ENCODE data around the gene RAF1.
A peak's percentile ranks its signal among the peaks of the same experiment; 100 is the strongest.
"Not testable (repeated sequence)": the region's sequence is repeated elsewhere in the genome, so short reads cannot be mapped to it uniquely, and the experiment has no call there.

The RAF1 gene

DNA sequence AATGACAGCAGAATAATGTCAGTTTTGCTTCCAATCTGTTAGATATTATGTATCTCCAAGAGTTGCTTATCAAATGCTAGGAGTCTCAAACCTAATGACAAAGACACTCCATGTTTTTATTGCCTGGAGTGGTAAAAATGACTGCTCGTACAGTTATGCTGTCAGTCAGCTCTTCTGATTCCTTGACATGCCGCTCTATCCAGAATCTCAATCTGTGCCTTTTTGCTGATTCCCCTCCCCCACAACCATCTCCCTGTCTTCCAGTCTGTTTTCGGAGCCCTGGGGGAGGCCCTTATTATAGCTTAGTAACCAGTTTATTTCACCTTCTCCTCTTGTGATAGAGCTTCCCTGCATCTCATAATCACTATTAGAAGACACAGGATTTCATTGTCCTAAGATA, 104.4 kb downstream of the RAF1 start:
- no peak for DNase-seq (ENCODE audit: insufficient read length, low spot score)
- no peak for FAIRE-seq
- no peak for TF ChIP-seq POLR2A (IDR thresholded peaks at IDR 0.05; ENCODE audit: low read depth, low read length)

DNA sequence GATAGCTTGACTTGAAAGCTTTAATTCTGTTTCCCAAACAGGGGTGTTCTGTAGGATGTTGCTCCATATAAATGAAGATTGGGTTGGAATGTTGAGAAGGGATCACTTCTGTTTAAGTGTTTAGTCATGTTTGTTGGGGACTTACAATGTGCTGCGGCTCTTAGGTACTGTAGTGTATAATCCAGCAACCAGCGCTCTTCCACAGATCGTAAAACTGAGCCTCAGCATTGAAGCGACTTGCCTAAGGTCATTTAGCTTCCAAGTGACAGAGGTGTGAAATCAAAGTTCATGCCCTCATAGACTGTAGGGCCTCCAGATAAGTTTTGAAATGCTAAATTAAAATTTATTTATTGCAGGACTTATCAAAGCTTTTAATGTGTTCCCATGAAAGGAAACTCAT, 105.2 kb downstream of the RAF1 start:
- no peak for DNase-seq (ENCODE audit: insufficient read length, low spot score)
- no peak for FAIRE-seq
- no peak for TF ChIP-seq POLR2A (IDR thresholded peaks at IDR 0.05; ENCODE audit: low read depth, low read length)

DNA sequence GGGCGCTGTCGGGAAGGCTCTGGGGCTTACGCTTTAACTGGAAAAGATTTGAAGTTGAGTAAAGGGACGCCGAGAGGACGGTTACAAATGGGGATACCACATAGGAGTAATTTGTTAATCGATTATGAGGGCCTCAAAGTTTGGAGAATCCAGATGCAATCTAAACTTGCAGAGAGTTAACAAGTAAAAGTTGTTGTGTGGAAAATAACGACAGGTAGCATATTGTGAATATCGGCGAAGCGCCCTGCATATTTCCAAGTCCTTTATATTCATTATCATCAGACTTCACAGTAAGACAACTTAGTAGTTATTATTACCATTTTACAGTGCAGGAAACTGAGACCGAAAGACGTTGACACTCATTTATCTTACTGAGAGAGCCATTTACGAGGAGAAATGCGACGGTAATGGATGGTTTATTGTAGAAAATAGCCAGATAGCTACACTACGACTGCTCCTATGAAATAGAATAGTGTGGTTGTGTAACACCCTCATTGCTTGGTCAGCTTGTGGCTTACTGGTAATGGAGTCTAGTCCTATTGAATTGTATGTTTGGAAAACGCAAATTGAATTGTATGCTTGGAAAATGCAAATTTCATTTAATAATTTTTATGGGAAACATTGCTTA, 106.3 kb downstream of the RAF1 start:
- no peak for DNase-seq (ENCODE audit: insufficient read length, low spot score)
- TF ChIP-seq POLR2A (IDR thresholded peaks at IDR 0.05; ENCODE audit: low read depth, low read length), result no peak
- peak; percentile 65 for FAIRE-seq

DNA sequence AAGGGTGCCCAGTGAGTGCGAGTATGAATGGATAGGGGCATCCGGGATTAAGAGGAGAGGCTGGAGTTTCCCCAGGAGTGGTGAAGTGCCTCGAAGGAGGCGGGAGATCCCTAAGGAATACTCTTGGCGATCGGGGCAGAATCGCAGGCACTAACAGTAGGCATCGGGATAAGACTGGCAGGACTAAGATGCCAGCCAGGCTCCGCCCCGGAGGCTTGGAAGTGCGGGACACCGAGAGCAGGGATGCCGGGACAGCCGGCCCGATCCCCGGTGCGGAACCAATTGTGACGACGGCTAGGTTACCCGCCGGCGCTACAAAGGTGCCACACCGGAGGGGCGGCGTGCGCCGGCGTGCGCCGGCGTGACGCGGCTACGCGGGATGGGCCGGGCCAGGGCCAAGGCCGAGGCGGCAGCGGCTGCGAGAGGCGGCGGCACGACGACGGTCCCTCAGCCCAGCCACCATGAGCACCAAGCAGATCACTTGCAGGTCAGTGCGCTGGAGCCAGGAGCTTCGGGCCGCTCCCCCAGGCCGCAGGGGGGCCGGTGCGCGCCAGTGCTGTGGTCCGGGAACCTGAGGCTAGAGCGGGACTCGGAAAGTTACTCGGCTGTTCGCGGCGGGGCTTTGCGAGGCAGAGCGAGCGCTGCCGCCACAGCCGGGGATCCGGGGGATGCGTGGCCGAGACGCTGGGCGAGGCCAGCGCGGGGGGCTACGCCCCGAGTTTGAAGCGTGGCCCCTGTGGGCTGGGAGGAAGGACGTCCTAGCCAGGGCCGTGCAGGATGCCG, 107.0 kb downstream of the RAF1 start, which contains the start of gene MKRN2:
Gene MKRN2, plus strand, starts transcription at position 398 of the 783 bp plus-strand sequence. Its CDS starts 64 bp downstream, at position 462.
- FAIRE-seq, result peak; percentile 15
- TF ChIP-seq POLR2A (IDR thresholded peaks at IDR 0.05; ENCODE audit: low read depth, low read length), result peak; percentile 99
- DNase-seq (ENCODE audit: insufficient read length, low spot score), result peak; percentile 80

DNA sequence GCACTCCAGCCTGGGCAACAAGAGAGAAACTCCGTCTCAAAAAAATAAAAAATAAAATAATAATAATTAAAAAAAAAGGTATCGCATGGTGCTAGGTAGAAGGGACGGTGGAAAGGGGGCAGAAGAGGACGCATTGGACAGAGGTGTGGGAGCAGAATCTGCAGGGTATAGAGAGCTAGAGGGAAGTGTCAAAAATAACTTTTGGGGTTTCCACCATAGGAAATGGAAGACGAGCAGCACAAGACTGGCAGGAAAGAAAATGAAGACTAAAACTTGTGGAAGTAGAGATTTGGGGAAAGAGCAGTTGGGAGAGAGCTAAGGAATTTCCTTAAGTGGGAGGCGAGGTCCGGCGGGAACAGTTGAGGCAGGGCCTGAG, 107.6 kb downstream of the RAF1 start:
- DNase-seq (ENCODE audit: insufficient read length, low spot score), result no peak
- TF ChIP-seq POLR2A (IDR thresholded peaks at IDR 0.05; ENCODE audit: low read depth, low read length), result no peak
- FAIRE-seq, result no peak

DNA sequence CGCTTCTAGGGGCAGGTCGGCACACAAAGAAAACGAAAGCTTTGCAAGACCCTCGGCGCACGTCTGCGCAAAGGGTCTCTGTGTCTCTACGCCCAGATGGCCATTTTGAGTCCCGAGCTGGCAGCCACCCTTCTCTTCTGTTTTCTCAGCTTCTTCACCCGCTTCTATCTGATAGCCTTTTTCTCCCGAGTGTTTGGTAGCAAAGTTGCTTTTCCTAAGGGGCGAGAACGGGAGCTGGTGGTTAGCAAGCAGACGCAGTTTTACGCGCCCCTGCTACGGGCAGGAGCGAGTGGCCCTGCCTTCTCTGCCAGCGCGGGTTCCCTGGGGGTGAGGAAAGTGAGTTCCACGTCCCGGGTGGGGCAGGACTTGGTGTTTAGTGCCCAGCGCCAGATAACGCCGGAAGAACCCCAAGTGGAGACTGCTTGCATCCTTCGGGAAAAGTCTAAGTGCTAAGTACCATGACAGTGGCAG, 110.0 kb downstream of the RAF1 start:
- FAIRE-seq, result no peak
- DNase-seq (ENCODE audit: insufficient read length, low spot score), result no peak
- no peak for TF ChIP-seq POLR2A (IDR thresholded peaks at IDR 0.05; ENCODE audit: low read depth, low read length)

DNA sequence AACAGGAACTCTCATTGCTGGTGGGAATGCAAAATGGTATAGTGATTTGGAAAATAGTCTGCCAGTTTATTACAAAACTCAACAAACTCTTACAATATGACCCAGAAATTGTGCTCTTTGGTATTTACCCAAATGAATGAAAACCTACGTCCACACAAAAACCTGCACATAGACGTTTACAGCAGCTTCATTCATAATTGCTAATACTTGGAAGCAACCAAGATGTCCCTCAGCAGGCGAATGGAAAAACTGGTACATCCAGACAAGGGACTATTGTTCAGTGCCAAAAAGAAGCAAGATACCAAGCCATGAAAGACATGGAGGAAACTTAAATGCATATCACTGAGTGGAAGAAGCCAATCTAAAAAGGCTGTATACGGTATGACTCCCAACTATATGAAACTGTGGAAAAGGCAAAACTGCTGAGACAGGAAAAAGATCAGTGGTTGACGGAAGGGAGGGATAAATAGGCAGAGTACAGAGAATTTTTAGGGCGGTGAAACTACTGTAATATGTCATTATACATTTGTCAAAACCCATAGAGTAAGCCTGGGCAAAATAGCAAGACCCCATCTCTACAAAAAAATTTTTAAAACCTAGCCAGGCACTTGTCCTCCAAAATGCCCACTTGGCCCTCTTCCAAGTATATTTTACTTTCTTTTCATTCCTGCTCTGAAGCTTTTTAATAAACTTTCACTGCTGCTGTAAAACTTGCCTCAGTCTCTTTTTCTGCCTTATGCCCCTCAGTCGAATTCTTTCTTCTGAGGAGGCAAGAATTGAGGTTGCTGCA, 113.8 kb downstream of the RAF1 start:
- FAIRE-seq, result no peak
- no peak for TF ChIP-seq POLR2A (IDR thresholded peaks at IDR 0.05; ENCODE audit: low read depth, low read length)
- no peak for DNase-seq (ENCODE audit: insufficient read length, low spot score)

DNA sequence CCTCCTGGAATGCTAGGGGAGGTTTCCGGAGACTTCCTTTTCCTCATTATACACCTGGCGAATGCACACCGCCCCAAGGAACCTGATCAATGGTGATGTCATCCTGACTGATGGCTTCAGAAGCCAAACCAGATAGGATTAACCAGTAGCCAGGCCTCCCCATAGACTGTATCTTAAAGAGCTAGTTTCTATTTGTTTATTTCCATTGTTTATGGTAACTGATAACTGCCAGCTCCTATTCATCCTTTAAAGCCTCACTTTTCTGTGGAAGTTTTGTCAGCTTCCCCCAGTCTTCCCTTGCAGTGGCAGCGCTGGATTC, 118.5 kb downstream of the RAF1 start, which contains the start of gene MKRN2OS:
Gene MKRN2OS, minus strand, starts transcription at position 27 of the 319 bp plus-strand sequence. CDS start 35 bp downstream, outside the sequence.
- FAIRE-seq (no peak), DNase-seq (ENCODE audit: insufficient read length, low spot score) (no peak)
- TF ChIP-seq POLR2A (IDR thresholded peaks at IDR 0.05; ENCODE audit: low read depth, low read length), result no peak

DNA sequence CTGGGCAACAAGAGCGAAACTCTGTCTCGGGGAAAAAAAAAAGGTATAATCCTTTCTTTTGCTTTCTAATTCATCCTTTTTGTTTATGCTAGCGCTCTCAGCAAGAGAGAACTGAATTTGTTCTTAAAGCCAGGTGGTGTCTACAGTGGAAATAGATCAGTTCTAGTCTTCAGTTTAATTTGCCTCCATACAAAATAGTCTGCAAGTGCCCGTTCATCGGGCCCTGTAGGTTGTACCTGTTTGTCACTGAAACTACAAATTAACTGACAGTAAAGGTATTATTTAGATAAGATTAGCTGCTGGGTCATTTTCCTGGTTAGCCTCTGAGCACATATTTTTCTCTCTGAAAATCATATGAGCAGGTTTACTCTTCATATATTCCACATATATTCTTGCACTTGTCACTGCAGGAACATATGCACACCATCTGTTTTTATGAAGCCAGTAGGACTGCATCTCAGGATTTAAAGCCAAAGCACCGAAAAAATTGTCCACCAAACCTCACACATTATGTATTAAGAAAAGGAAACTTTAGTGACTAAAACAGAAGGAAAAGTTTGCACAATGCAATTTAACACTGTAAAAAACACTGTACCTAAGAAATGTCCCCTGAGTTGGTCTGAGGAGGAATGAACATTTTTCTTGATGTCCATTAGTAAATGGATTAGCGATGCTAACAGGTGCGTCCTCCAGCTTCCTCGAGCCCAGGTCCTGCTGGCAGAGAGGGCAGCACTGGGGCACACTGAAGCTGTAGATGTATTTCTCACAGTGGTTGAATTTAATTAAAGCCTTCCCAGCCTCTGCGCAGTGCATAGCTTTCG, 119.1 kb downstream of the RAF1 start:
- no peak for DNase-seq (ENCODE audit: insufficient read length, low spot score)
- no peak for TF ChIP-seq POLR2A (IDR thresholded peaks at IDR 0.05; ENCODE audit: low read depth, low read length)
- FAIRE-seq, result no peak

DNA sequence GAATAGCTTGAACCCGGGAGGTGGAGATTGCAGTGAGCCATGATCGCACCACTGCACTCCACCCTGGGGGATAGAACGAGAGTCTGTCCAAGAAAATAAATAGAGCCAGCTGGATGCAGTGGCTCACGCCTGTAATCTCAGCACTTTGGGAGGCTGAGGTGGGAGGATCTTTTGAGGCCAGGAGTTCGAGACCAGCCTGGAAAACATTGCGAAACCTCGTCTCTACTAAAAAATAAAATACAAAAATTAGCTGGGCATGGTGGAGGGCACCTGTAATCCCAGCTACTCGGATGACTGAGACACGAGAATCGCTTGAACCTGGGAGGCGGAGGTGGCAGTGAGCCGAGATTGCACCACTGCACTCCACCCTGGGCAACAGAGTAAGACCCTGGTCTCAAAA, 120.4 kb downstream of the RAF1 start:
- not testable (repeated sequence) for FAIRE-seq

DNA sequence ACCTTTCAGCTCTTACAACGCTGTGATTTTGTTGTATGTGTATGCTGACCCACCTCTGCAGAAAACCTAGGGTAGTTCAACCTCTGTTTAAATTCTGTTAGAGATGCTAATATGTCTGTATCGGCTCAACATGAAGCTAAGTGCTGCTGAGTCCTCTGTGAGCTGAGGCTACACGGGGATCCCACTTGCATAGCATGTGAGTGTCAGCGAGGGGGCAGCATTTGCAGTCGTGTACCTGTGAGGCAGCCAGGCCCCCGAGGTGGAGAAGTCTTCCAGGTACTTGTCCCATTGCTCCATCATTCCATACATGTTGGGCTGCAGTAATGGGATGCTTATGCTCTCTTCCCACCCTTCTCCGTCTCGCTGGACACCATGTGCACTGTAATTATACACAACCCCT, 122.3 kb downstream of the RAF1 start:
- no peak for TF ChIP-seq POLR2A (IDR thresholded peaks at IDR 0.05; ENCODE audit: low read depth, low read length)
- FAIRE-seq (no peak), DNase-seq (ENCODE audit: insufficient read length, low spot score) (no peak)

More for the DNA sequence above, 120.4 kb downstream of the RAF1 start:
- not testable (repeated sequence) for DNase-seq (ENCODE audit: insufficient read length, low spot score)

DNA sequence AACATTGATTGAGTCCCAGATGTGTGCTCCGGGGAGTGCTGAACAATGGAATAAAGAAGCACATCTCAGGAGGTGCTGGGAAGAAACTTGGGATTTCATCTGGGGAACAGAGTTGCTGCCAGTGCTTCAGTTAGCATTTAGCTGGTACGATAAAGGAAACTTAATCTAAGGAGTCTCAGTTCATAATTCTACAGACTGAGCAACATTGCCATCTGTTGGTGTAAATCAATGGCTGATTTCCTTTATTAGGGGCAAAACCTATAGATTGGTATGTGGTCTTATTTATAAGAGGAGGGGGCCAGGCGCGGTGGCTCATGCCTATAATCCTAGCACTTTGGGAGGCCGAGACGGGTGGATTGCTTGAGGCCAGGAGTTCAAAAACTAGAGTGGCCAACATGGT, 127.5 kb downstream of the RAF1 start:
- no peak for TF ChIP-seq POLR2A (IDR thresholded peaks at IDR 0.05; ENCODE audit: low read depth, low read length)
- FAIRE-seq (no peak), DNase-seq (ENCODE audit: insufficient read length, low spot score) (no peak)

All from H54 (cell line).